ENCODE data around the gene HHATL. TPM values are rescaled to one million over a fixed set of nuclear protein-coding genes. Genes with fewer than 3 reads are reported as not detected.

The HHATL gene
- total RNA-seq, 2 experiments from 2014 or later: not detected

- Mint-ChIP-seq H3K27me3 (ENCODE audit: low read depth) (peaks cover 20% of the 10 kb centered on the region), H3K27ac (no peak overlapping the region), H3K9me3 (no peaks in the 10 kb centered on the region), H3K4me3 (no peak overlapping the region), H3K4me1 (ENCODE audit: low read depth) (peaks cover 2% of the 10 kb centered on the region), H3K36me3 (ENCODE audit: low read depth) (no peaks in the 10 kb centered on the region)
- CTCF ChIA-PET: interaction anchor here (1.4 kb wide), 1 partner anchor 24 kb away, joined by 4 read pairs; no protein-coding TSS in a partner anchor
- DNase-seq: no peak
- intact Hi-C loops (cut with micrococcal nuclease): no loop called here
Observed at GRCh38 chr3:42689421-42690014, 13.1 kb downstream of the HHATL start.

DNA sequence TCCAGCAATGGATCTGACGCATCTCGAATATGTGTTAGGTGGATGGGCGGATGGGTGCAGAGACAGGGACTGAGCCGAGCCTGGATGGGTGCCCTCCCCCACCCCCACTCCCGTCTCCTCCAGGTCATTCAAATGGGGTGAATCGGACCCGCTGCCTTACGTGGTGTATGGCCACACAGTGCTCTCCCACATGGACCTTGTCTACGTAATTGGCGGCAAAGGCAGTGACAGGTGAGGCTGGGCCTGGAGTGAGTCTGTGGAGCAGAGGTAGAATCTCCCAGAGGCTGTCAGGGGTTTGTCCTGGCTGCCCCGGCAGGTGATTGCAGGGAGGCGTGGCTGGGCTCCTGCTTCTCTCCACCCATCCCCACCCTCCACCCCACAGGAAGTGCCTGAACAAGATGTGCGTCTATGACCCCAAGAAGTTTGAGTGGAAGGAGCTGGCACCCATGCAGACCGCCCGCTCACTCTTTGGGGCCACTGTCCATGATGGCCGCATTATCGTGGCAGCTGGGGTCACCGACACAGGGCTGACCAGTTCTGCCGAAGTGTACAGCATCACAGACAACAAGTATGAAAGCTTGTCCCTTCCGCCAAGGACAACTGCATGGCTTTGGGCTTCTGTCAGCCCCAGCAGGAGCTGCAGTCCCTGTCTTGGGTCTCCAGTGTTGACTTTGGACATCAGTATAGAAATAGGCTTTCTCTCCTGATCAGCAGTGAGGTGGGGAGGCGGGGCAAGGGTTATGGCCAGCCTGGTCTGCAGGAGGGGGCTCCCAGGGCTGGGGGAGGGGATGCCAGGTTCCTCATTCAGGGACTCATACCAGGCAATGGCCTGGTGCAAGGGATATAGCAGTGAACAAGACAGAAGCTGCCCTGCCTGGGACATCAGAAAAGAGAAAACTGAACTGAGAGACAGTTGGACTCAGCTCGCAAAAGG lies 13.8 kb downstream of the HHATL start:
- CTCF ChIA-PET: interaction anchor here (1.4 kb wide), 1 partner anchor 25 kb away, joined by 4 read pairs; no protein-coding TSS in a partner anchor
- Mint-ChIP-seq H3K9me3 (no peaks in the 10 kb centered on the region), H3K4me1 (ENCODE audit: low read depth) (peaks cover 2% of the 10 kb centered on the region), H3K4me3 (no peak overlapping the region), H3K27me3 (ENCODE audit: low read depth) (peaks cover 21% of the 10 kb centered on the region), H3K27ac (no peak overlapping the region), H3K36me3 (ENCODE audit: low read depth) (no peaks in the 10 kb centered on the region)
- no peak for DNase-seq
- intact Hi-C loops (cut with micrococcal nuclease): no loop called here

DNA sequence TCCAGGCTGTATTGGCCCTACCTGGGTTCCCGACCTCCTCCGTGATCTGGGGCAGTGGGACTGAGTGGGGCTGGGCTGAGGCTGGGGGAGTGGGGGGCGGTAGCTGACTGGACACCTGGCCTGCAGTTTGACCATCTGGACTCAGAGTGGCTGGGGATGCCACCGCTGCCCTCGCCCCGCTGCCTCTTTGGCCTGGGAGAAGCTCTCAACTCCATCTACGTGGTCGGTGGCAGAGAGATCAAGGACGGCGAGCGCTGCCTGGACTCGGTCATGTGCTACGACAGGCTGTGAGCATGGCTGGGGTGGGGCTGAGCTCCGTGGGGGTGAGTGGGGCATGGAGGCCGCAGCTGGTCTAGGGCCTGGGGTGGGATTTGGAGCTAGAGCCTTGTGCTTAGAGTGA lies 14.6 kb downstream of the HHATL start:
- H3K36me3 Mint-ChIP-seq (ENCODE audit: low read depth): no peaks in the 10 kb centered on the region
- peaks cover 21% of the 10 kb centered on the region for H3K27me3 Mint-ChIP-seq (ENCODE audit: low read depth)
- H3K4me1 Mint-ChIP-seq (ENCODE audit: low read depth): peaks cover 2% of the 10 kb centered on the region
- no peak overlapping the region for H3K27ac Mint-ChIP-seq
- CTCF ChIA-PET: no interaction called here
- no peaks in the 10 kb centered on the region for H3K9me3 Mint-ChIP-seq
- DNase-seq: no peak
- intact Hi-C loops (cut with micrococcal nuclease): no loop called here
- no peak overlapping the region for H3K4me3 Mint-ChIP-seq

GRCh38 chr3:42686832-42687650 lies 15.6 kb downstream of the HHATL start:
- intact Hi-C loops (cut with micrococcal nuclease): no loop called here
- CTCF ChIA-PET: no interaction called here
- Mint-ChIP-seq H3K27me3 (ENCODE audit: low read depth) (peaks cover 21% of the 10 kb centered on the region), H3K27ac (no peak overlapping the region), H3K36me3 (ENCODE audit: low read depth) (no peaks in the 10 kb centered on the region), H3K4me1 (ENCODE audit: low read depth) (peaks cover 2% of the 10 kb centered on the region), H3K9me3 (no peaks in the 10 kb centered on the region), H3K4me3 (no peak overlapping the region)
- no peak for DNase-seq

- no peak overlapping the region for H3K27ac Mint-ChIP-seq
- CTCF ChIA-PET: no interaction called here
- H3K27me3 Mint-ChIP-seq (ENCODE audit: low read depth): peaks cover 27% of the 10 kb centered on the region
- peaks cover 2% of the 10 kb centered on the region for H3K4me1 Mint-ChIP-seq (ENCODE audit: low read depth)
- DNase-seq: no peak
- H3K36me3 Mint-ChIP-seq (ENCODE audit: low read depth): no peaks in the 10 kb centered on the region
- H3K9me3 Mint-ChIP-seq: no peaks in the 10 kb centered on the region
- H3K4me3 Mint-ChIP-seq: no peak overlapping the region
- intact Hi-C loops (cut with micrococcal nuclease): no loop called here
Observed at GRCh38 chr3:42685891-42686820, 16.4 kb downstream of the HHATL start.

DNA sequence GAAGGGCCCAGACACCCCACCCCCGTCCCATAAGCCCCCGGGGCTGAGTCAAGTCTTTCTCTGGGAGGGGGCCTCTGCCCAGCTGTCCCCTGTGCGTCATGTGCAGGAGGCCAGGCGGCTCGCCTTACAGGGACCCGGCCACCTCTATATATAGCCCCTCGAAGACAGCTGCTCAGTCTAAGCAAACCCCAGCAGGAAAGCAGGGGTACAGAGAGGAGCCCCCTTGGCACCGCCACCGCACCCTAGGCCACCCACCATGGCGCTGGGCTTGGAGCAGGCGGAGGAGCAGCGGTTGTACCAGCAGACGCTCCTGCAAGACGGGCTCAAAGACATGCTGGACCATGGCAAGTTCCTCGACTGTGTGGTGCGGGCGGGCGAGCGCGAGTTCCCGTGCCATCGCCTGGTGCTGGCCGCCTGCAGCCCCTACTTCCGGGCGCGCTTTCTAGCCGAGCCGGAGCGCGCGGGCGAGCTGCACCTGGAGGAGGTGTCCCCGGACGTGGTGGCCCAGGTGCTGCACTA lies 17.2 kb downstream of the HHATL start, which contains the start of gene KLHL40:
KLHL40 (plus strand) TSS at position 175 of the 519 bp plus-strand sequence; CDS start at position 257, 82 bp downstream.
- Mint-ChIP-seq H3K9me3 (no peaks in the 10 kb centered on the region), H3K36me3 (ENCODE audit: low read depth) (no peaks in the 10 kb centered on the region), H3K4me1 (ENCODE audit: low read depth) (peaks cover 2% of the 10 kb centered on the region), H3K27ac (no peak within 1 kb of the TSS), H3K27me3 (ENCODE audit: low read depth) (peaks cover 27% of the 10 kb centered on the region), H3K4me3 (no peak within 1 kb of the TSS)
- CTCF ChIA-PET: no interaction called here
- intact Hi-C loops (cut with micrococcal nuclease): no loop called here
- DNase-seq: no peak

DNA sequence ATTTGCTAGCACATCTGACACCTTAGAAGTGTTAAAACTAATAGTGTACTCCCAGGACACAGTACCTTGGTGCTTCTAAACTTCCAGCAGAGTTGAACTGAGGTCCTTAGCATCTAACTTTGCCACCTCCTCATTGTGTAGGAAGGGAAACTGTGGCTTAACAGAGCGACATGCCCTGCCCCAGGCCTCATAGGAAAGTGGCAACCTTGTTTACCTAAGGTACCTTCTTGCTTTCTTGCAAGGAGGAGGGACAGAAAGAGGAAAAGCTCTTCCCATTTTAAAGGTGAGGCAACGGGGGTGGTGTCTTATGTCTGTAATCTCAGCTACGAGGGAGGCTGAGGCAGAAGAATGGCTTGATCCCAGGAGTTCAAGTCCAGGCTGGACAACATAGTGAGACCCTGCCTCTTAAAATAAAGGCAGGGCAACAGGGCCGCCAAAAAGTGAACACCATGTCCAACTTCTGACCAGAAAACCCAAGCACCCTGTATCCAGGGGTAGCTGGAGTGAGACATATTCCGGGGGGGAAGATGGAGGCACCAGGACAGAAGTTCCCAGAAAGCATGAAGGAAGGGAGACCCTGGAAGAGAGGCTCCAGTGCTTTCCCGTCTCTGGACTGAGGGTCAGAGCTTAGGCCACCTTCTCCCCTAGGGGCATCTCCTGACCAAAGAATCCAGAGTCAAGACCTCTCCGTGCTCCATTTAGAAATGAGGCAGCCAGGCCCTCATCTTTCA lies 17.8 kb downstream of the HHATL start:
- Mint-ChIP-seq H3K9me3 (no peaks in the 10 kb centered on the region), H3K36me3 (ENCODE audit: low read depth) (no peaks in the 10 kb centered on the region), H3K27ac (no peak overlapping the region), H3K4me3 (no peak overlapping the region), H3K27me3 (ENCODE audit: low read depth) (peaks cover 27% of the 10 kb centered on the region), H3K4me1 (ENCODE audit: low read depth) (peaks cover 2% of the 10 kb centered on the region)
- intact Hi-C loops (cut with micrococcal nuclease): loop anchor here (1.0 kb wide), 1 partner anchor 46 kb away; no protein-coding TSS in a partner anchor
- DNase-seq: no peak
- CTCF ChIA-PET: no interaction called here

- H3K36me3 Mint-ChIP-seq (ENCODE audit: low read depth): no peaks in the 10 kb centered on the region
- peaks cover 1% of the 10 kb centered on the region for H3K9me3 Mint-ChIP-seq
- no peak overlapping the region for H3K4me3 Mint-ChIP-seq
- H3K27ac Mint-ChIP-seq: no peak overlapping the region
- DNase-seq: peak; percentile 72
- peaks cover 27% of the 10 kb centered on the region for H3K27me3 Mint-ChIP-seq (ENCODE audit: low read depth)
- intact Hi-C loops (cut with micrococcal nuclease): loop anchor here (1.0 kb wide), 1 partner anchor 46 kb away; no protein-coding TSS in a partner anchor
- H3K4me1 Mint-ChIP-seq (ENCODE audit: low read depth): peaks cover 3% of the 10 kb centered on the region
- CTCF ChIA-PET: no interaction called here
Observed at GRCh38 chr3:42683875-42684598, 18.6 kb downstream of the HHATL start.

- Mint-ChIP-seq H3K36me3 (ENCODE audit: low read depth) (peaks cover 2% of the 10 kb centered on the region), H3K4me1 (ENCODE audit: low read depth) (peaks cover 4% of the 10 kb centered on the region), H3K27ac (no peak overlapping the region), H3K9me3 (peaks cover 14% of the 10 kb centered on the region), H3K4me3 (no peak overlapping the region), H3K27me3 (ENCODE audit: low read depth) (peaks cover 27% of the 10 kb centered on the region)
- intact Hi-C loops (cut with micrococcal nuclease): no loop called here
- CTCF ChIA-PET: no interaction called here
- no peak for DNase-seq
Observed at GRCh38 chr3:42682301-42683070, 20.1 kb downstream of the HHATL start.

Data from activated naive CD4-positive, alpha-beta T cell treated with anti-CD3 and anti-CD28 coated beads for 36 hours (primary cell).